Loucy (cell line): Measurements from ENCODE around the gene ADAMTS12.

Experiments used
- H2AFZ ChIP-seq: fragments of 200-600 bp; sonication (generic); 2 replicates; pipeline ENCODE4 v1.6.0; 2016; ENCODE audit warnings: antibody characterized with exemption, mild to moderate bottlenecking, low read length, moderate library complexity
- H3F3A ChIP-seq: fragments of 200-600 bp; 2 replicates; pipeline ENCODE4 v1.6.0; 2016; ENCODE audit warnings: antibody characterized with exemption, low read depth, mild to moderate bottlenecking
- H3K27me3 ChIP-seq: fragments of 200-600 bp; sonication (generic); 2 replicates; pipeline ENCODE4 v1.6.1; 2014; ENCODE audit warnings: low read length, mild to moderate bottlenecking; ENCODE audit not compliant: insufficient read depth, poor library complexity, severe bottlenecking
- H3K36me3 ChIP-seq: fragments of 200-600 bp; sonication (generic); 2 replicates; pipeline ENCODE4 v1.6.1; 2016; ENCODE audit warnings: low read length; ENCODE audit not compliant: insufficient read depth
- H3K4me1 ChIP-seq: fragments of 200-600 bp; sonication (generic); 2 replicates; pipeline ENCODE4 v1.5.1; 2014; ENCODE audit warnings: low read length, mild to moderate bottlenecking; ENCODE audit not compliant: insufficient read depth, poor library complexity, severe bottlenecking
- H3K4me2 ChIP-seq: fragments of 200-600 bp; sonication (generic); 2 replicates; pipeline ENCODE4 v1.6.0; 2014; ENCODE audit warnings: antibody characterized with exemption, low read length, low read depth, mild to moderate bottlenecking; ENCODE audit not compliant: poor library complexity, severe bottlenecking
- H3K4me3 ChIP-seq: fragments of 200-600 bp; sonication (generic); 2 replicates; pipeline ENCODE4 v1.5.1; 2014; ENCODE audit warnings: low read length, mild to moderate bottlenecking, mixed read lengths; ENCODE audit not compliant: poor library complexity, severe bottlenecking
- H3K79me2 ChIP-seq: fragments of 200-600 bp; sonication (generic); 2 replicates; pipeline ENCODE4 v1.6.1; 2014; ENCODE audit warnings: low read length; ENCODE audit not compliant: insufficient read depth
- H3K9ac ChIP-seq: fragments of 200-600 bp; sonication (generic); 2 replicates; pipeline ENCODE4 v1.6.0; 2014; ENCODE audit warnings: mild to moderate bottlenecking, low read depth, low read length, moderate library complexity; ENCODE audit not compliant: poor library complexity, severe bottlenecking
- H3K9me2 ChIP-seq: fragments of 200-600 bp; sonication (generic); replicated peaks from 2 replicates; pipeline ENCODE4 v1.6.1; 2016; ENCODE audit warnings: low read depth, low read length, mixed read lengths
- H3K9me3 ChIP-seq: fragments of 200-600 bp; sonication (generic); 2 replicates; pipeline ENCODE4 v1.6.1; 2014; ENCODE audit warnings: mild to moderate bottlenecking, antibody characterized with exemption, low read length, low read depth; ENCODE audit not compliant: insufficient read depth
- H4K20me1 ChIP-seq: fragments of 200-600 bp; sonication (generic); 2 replicates; pipeline ENCODE4 v1.6.0; 2014; ENCODE audit warnings: antibody characterized with exemption, low read length, mild to moderate bottlenecking; ENCODE audit not compliant: insufficient read depth, poor library complexity, severe bottlenecking
- EZH2phosphoT487 ChIP-seq: fragments of 200-600 bp; IDR thresholded peaks from 2 replicates; pipeline ENCODE4 v1.6.1; 2018; ENCODE audit warnings: antibody characterized with exemption, mild to moderate bottlenecking, moderate library complexity, borderline replicate concordance
- TF ChIP-seq, protein P1 (sequence below): fragments of 200-600 bp; sonication (generic); conservative IDR thresholded peaks from 2 replicates; pipeline ENCODE4 v1.5.1; 2014; ENCODE audit warnings: mild to moderate bottlenecking, antibody characterized with exemption, low read length

The ADAMTS12 gene

DNA sequence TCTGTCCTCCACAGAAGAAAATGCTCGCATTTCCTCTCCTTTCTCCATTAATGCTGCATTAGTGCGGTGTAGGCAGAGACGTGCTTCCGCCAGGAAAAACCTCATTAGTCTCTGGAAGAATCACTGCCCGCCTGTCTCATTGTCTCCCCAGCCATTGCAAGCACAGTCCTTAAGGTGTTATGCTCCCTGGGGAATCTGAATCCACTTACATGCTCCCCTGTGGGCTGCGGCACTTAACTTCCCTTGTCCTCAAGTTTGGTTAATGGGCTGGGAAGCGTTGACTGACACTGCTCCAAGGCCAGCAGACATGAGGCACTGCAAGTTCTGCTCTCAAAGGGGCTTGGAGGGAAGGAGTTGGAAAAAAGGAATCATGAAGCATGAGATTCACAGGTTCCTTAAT, 409.5 kb downstream of the ADAMTS12 start:
- Histone ChIP-seq H2AFZ (no peak overlapping the region), H3K4me1 (no peaks in the 10 kb centered on the region), H3F3A (no peaks in the 10 kb centered on the region), H3K36me3 (no peaks in the 10 kb centered on the region), H3K27me3 (no peaks in the 10 kb centered on the region), H3K9ac (no peak overlapping the region), H3K9me2 (no peaks in the 10 kb centered on the region), H3K4me3 (no peak overlapping the region), H3K79me2 (no peaks in the 10 kb centered on the region), H3K9me3 (no peaks in the 10 kb centered on the region), H3K4me2 (no peak overlapping the region), H4K20me1 (no peaks in the 10 kb centered on the region)
- no peak for TF ChIP-seq EZH2phosphoT487
- TF ChIP-seq, protein P1, sequence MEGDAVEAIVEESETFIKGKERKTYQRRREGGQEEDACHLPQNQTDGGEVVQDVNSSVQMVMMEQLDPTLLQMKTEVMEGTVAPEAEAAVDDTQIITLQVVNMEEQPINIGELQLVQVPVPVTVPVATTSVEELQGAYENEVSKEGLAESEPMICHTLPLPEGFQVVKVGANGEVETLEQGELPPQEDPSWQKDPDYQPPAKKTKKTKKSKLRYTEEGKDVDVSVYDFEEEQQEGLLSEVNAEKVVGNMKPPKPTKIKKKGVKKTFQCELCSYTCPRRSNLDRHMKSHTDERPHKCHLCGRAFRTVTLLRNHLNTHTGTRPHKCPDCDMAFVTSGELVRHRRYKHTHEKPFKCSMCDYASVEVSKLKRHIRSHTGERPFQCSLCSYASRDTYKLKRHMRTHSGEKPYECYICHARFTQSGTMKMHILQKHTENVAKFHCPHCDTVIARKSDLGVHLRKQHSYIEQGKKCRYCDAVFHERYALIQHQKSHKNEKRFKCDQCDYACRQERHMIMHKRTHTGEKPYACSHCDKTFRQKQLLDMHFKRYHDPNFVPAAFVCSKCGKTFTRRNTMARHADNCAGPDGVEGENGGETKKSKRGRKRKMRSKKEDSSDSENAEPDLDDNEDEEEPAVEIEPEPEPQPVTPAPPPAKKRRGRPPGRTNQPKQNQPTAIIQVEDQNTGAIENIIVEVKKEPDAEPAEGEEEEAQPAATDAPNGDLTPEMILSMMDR, result no peak

- no peak overlapping the region for H2AFZ ChIP-seq
- H4K20me1 ChIP-seq, result no peaks in the 10 kb centered on the region
- TF ChIP-seq, protein P1, result no peak
- no peak for TF ChIP-seq EZH2phosphoT487
Measured at GRCh38 chr5:33480876-33481275, 410.9 kb downstream of the ADAMTS12 start.

DNA sequence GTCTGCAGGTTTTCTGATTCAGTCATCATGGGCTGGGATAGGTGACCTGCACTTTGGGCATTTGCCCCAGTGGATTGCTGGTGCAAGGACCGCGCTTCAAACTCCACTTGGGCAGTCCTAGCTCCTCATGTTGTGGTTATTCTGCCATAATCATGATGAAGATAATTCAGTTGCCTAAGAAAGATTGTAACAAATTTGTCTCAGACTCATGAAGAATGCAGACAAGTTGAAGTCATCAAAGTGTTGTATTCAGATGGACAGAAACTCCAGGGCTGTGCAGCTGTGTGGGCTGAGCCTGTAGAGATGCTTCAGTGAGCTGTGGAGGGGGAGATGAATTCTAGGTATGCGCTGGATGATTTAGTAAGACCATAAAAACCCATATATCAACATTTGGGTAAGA, 412.5 kb downstream of the ADAMTS12 start:
- Histone ChIP-seq H3K4me3 (no peak overlapping the region), H3K4me2 (no peak overlapping the region), H3K79me2 (no peaks in the 10 kb centered on the region), H3K9ac (no peak overlapping the region), H3K9me3 (no peaks in the 10 kb centered on the region), H3K36me3 (peaks cover 11% of the 10 kb centered on the region; the same call in 1 of the 2 replicates), H4K20me1 (no peaks in the 10 kb centered on the region), H2AFZ (no peak overlapping the region), H3K9me2 (no peaks in the 10 kb centered on the region), H3F3A (no peaks in the 10 kb centered on the region), H3K4me1 (no peaks in the 10 kb centered on the region), H3K27me3 (no peaks in the 10 kb centered on the region)
- TF ChIP-seq EZH2phosphoT487, result no peak
- TF ChIP-seq, protein P1, result no peak

More at GRCh38 chr5:33480876-33481275, 410.9 kb downstream of the ADAMTS12 start:
- no peak overlapping the region for H3K4me2 ChIP-seq
- no peaks in the 10 kb centered on the region for H3K9me3 ChIP-seq
- no peaks in the 10 kb centered on the region for H3F3A ChIP-seq
- no peaks in the 10 kb centered on the region for H3K9me2 ChIP-seq
- no peak overlapping the region for H3K9ac ChIP-seq
- H3K27me3 ChIP-seq, result no peaks in the 10 kb centered on the region
- H3K36me3 ChIP-seq, result no peaks in the 10 kb centered on the region
- no peaks in the 10 kb centered on the region for H3K4me1 ChIP-seq
- no peak overlapping the region for H3K4me3 ChIP-seq
- H3K79me2 ChIP-seq, result no peaks in the 10 kb centered on the region
